SK-N-SH (cell line): ENCODE data around the gene TDP2. TPM values are rescaled to one million over a fixed set of nuclear protein-coding genes. Genes with fewer than 3 reads are reported as not detected.

Experiments
- CTCF ChIA-PET: fragments of 300-600, 350-600 bp; formaldehyde crosslinking; extraction: SDS; loops from one replicate; lab custom pipeline; 2021; lab: Yijun Ruan, JAX
- POLR2A ChIA-PET: fragments of 350-600 bp; sonication (Branson Sonifier 250); formaldehyde crosslinking; extraction: SDS; loops from one replicate; lab custom pipeline; 2020; ENCODE audit warnings: antibody characterized with exemption, inconsistent platforms; lab: Yijun Ruan, JAX
- DNase-seq: peaks from one replicate; pipeline ENCODE4 v3.0.0; 2012
- H2AFZ ChIP-seq: fragments of 200-600 bp; sonication (generic); 2 replicates; pipeline ENCODE4 v1.8.1; 2016; ENCODE audit warnings: antibody characterized with exemption, mild to moderate bottlenecking, low read depth
- H3F3A ChIP-seq: fragments of 200-600 bp; sonication (generic); replicated peaks from 2 replicates; pipeline ENCODE3; 2016; ENCODE audit warnings: antibody characterized with exemption, mild to moderate bottlenecking; ENCODE audit not compliant: insufficient read depth
- H3K27ac ChIP-seq, 2 experiments: fragments of 200-500 bp in 1 of 2; fragments of 200-600 bp in 1 of 2; sonication (Bioruptor generic) in 1 of 2; sonication (generic), shearing (Covaris generic) in 1 of 2; 2 replicates each; pipeline versions ENCODE4 v1.5.1 to v1.6.1; 2014 to 2016; ENCODE audit warnings: low read depth in 2 of 2, inconsistent platforms in 1 of 2, low read length in 1 of 2, mild to moderate bottlenecking in 1 of 2, mixed read lengths in 1 of 2
- H3K27me3 ChIP-seq: fragments of 200-600 bp; sonication (generic), shearing (Covaris generic); 2 replicates; pipeline ENCODE4 v1.6.1; 2016; ENCODE audit warnings: mixed run types; ENCODE audit not compliant: insufficient read depth
- H3K36me3 ChIP-seq, 2 experiments: fragments of 200-500 bp in 1 of 2; fragments of 200-600 bp in 1 of 2; sonication (Bioruptor generic) in 1 of 2; sonication (generic) in 1 of 2; replicated peaks in 1 of 2; 2 replicates each; pipeline versions ENCODE3 to v1.5.1; 2014 to 2016; ENCODE audit warnings: low read length in 1 of 2, mild to moderate bottlenecking in 1 of 2; ENCODE audit not compliant: insufficient read depth in 2 of 2, control insufficient read depth in 1 of 2
- H3K4me1 ChIP-seq, 2 experiments: fragments of 200-500 bp in 1 of 2; fragments of 200-600 bp in 1 of 2; sonication (Bioruptor generic) in 1 of 2; sonication (generic), shearing (Covaris generic) in 1 of 2; 2 replicates each; pipeline versions ENCODE4 v1.5.1 to v1.6.1; 2014 to 2016; ENCODE audit warnings: low read depth in 1 of 2, low read length in 1 of 2, mixed run types in 1 of 2; ENCODE audit not compliant: insufficient read depth in 2 of 2, control insufficient read depth in 1 of 2
- H3K4me2 ChIP-seq: fragments of 200-600 bp; sonication (generic), shearing (Covaris generic); 2 replicates; pipeline ENCODE4 v1.6.1; 2017; ENCODE audit warnings: mixed run types
- H3K4me3 ChIP-seq, 2 experiments: fragments of 200-500 bp in 1 of 2; fragments of 200-600 bp in 1 of 2; sonication (Bioruptor generic) in 1 of 2; sonication (generic), shearing (Covaris generic) in 1 of 2; 2 replicates each; pipeline versions ENCODE4 v1.5.1 to v1.8.1; 2014 to 2016; ENCODE audit warnings: low read depth in 2 of 2, inconsistent platforms in 1 of 2, low read length in 1 of 2, mild to moderate bottlenecking in 1 of 2, mixed read lengths in 1 of 2, moderate library complexity in 1 of 2
- H3K79me2 ChIP-seq: fragments of 200-600 bp; sonication (generic); 2 replicates; pipeline ENCODE4 v1.8.1; 2017; ENCODE audit warnings: mild to moderate bottlenecking; ENCODE audit not compliant: insufficient read depth
- H3K9ac ChIP-seq: fragments of 200-600 bp; sonication (generic); 2 replicates; pipeline ENCODE4 v1.6.1; 2017; ENCODE audit warnings: mixed run types
- H3K9me2 ChIP-seq: fragments of 200-600 bp; sonication (generic); 2 replicates; pipeline ENCODE4 v1.6.1; 2017; ENCODE audit warnings: mixed run types
- H3K9me3 ChIP-seq: fragments of 200-600 bp; sonication (generic); 2 replicates; pipeline ENCODE4 v1.6.1; 2017; ENCODE audit warnings: mixed run types, mild to moderate bottlenecking, moderate library complexity
- H4K20me1 ChIP-seq: fragments of 200-600 bp; sonication (generic); 2 replicates; pipeline ENCODE4 v1.6.1; 2017; ENCODE audit warnings: mild to moderate bottlenecking, mixed run types; ENCODE audit not compliant: insufficient read depth
- CHD2 ChIP-seq: fragments of 150-350 bp; IDR thresholded peaks from 2 replicates; pipeline ENCODE4 v1.6.1; 2018; ENCODE audit warnings: low read length; ENCODE audit not compliant: partially characterized antibody
- FOSL2 ChIP-seq: IDR thresholded peaks from 2 replicates; pipeline ENCODE4 v1.4.0; 2012; ENCODE audit warnings: low read depth, mild to moderate bottlenecking, moderate library complexity, borderline replicate concordance
- JUND ChIP-seq: IDR thresholded peaks from 2 replicates; pipeline ENCODE4 v1.4.0; 2012
- NRF1 ChIP-seq: IDR thresholded peaks from 2 replicates; pipeline ENCODE4 v1.6.1; 2012; ENCODE audit warnings: low read depth, mild to moderate bottlenecking, low read length
- REST ChIP-seq: IDR thresholded peaks from 2 replicates; pipeline ENCODE4 v1.6.1; 2012; ENCODE audit warnings: mild to moderate bottlenecking, low read depth, low read length, moderate library complexity
- RXRA ChIP-seq: IDR thresholded peaks from 2 replicates; pipeline ENCODE4 v1.4.0; 2012; ENCODE audit warnings: low read depth, mild to moderate bottlenecking, borderline replicate concordance
- SMC3 ChIP-seq: IDR thresholded peaks from 2 replicates; pipeline ENCODE4 v1.6.1; 2012; ENCODE audit warnings: low read depth, low read length, improper control_type of control experiment
- TEAD4 ChIP-seq: IDR thresholded peaks from 2 replicates; pipeline ENCODE4 v1.4.0; 2012; ENCODE audit warnings: mild to moderate bottlenecking, borderline replicate concordance; ENCODE audit not compliant: insufficient read depth
- USF1 ChIP-seq: IDR thresholded peaks from 2 replicates; pipeline ENCODE4 v1.4.0; 2012; ENCODE audit warnings: low read depth, borderline replicate concordance
- WGBS: methylation state at CpG from one replicate; pipeline ENCODE4 v1.1.6; 2017; ENCODE audit warnings: low lambda C conversion rate; 5-methylcytosine and 5-hydroxymethylcytosine counted together
- polyA plus RNA-seq, 3 experiments: library from polyadenylated mRNA; depleted of rRNA; stranded (reverse); fragments of >200 nt; gene quantifications; 2 replicates each; pipeline ENCODE4 v1.2.3, GENCODE V29; 2012
- TF ChIP-seq, protein P1 (sequence below): IDR thresholded peaks from 2 replicates; pipeline ENCODE4 v1.4.0; 2012; ENCODE audit warnings: low read depth, borderline replicate concordance
- TF ChIP-seq, protein P2 (sequence below): IDR thresholded peaks from 2 replicates; pipeline ENCODE4 v1.4.0; 2012; ENCODE audit warnings: low read depth
- TF ChIP-seq, protein P3 (sequence below): fragments of 150-350 bp; IDR thresholded peaks from 2 replicates; pipeline ENCODE4 v1.6.1; 2017; ENCODE audit warnings: antibody characterized with exemption, low read length, low read depth, borderline replicate concordance
- TF ChIP-seq, protein P4 (sequence below): IDR thresholded peaks from 2 replicates; pipeline ENCODE4; 2012

TDP2 gene
- polyA plus RNA-seq, 1 of the 3 experiments (the other 2 are of a cell fraction), result 20.0 TPM

DNA sequence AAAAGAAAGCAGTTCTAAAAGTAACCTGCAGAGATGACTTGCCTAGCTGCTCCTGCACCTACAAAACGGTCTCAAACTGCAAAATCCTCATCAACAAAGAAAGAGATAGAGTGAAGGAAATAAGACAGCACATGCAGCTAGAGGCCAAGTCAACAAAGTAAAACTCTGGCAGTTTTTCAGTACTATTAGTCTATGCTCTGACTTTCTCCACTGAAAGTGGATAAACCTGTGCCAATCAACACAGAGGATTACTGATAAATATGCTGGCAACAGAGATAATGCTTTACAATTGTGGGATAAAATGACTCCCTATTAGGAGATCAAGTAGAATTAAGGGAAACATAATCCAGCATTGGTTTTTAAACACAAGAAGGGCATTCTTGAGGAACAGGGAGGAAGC lies 34.1 kb downstream of the TDP2 start:
- TF ChIP-seq SMC3, result no peak
- TF ChIP-seq USF1, result no peak
- no peak for TF ChIP-seq NRF1
- TF ChIP-seq, protein P1, sequence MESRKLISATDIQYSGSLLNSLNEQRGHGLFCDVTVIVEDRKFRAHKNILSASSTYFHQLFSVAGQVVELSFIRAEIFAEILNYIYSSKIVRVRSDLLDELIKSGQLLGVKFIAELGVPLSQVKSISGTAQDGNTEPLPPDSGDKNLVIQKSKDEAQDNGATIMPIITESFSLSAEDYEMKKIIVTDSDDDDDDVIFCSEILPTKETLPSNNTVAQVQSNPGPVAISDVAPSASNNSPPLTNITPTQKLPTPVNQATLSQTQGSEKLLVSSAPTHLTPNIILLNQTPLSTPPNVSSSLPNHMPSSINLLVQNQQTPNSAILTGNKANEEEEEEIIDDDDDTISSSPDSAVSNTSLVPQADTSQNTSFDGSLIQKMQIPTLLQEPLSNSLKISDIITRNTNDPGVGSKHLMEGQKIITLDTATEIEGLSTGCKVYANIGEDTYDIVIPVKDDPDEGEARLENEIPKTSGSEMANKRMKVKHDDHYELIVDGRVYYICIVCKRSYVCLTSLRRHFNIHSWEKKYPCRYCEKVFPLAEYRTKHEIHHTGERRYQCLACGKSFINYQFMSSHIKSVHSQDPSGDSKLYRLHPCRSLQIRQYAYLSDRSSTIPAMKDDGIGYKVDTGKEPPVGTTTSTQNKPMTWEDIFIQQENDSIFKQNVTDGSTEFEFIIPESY, result no peak
- no peak for TF ChIP-seq FOSL2
- no peak for TF ChIP-seq TEAD4
- no peak for TF ChIP-seq REST
- TF ChIP-seq CHD2, result no peak
- TF ChIP-seq, protein P2, sequence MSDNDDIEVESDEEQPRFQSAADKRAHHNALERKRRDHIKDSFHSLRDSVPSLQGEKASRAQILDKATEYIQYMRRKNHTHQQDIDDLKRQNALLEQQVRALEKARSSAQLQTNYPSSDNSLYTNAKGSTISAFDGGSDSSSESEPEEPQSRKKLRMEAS, result no peak
- TF ChIP-seq, protein P3, sequence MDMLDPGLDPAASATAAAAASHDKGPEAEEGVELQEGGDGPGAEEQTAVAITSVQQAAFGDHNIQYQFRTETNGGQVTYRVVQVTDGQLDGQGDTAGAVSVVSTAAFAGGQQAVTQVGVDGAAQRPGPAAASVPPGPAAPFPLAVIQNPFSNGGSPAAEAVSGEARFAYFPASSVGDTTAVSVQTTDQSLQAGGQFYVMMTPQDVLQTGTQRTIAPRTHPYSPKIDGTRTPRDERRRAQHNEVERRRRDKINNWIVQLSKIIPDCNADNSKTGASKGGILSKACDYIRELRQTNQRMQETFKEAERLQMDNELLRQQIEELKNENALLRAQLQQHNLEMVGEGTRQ, result no peak
- TF ChIP-seq JUND, result no peak
- TF ChIP-seq RXRA, result no peak
- TF ChIP-seq, protein P4, sequence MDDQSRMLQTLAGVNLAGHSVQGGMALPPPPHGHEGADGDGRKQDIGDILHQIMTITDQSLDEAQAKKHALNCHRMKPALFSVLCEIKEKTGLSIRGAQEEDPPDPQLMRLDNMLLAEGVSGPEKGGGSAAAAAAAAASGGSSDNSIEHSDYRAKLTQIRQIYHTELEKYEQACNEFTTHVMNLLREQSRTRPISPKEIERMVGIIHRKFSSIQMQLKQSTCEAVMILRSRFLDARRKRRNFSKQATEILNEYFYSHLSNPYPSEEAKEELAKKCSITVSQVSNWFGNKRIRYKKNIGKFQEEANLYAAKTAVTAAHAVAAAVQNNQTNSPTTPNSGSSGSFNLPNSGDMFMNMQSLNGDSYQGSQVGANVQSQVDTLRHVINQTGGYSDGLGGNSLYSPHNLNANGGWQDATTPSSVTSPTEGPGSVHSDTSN, result no peak

More for the DNA sequence above, 34.1 kb downstream of the TDP2 start:
- Histone ChIP-seq H3K4me3 (no peak overlapping the region), H3K9ac (no peak overlapping the region), H3K27me3 (no peaks in the 10 kb centered on the region), H3K4me2 (no peak overlapping the region), H3K27ac (no peak overlapping the region; a peak in 1 of 4 replicates), H4K20me1 (no peaks in the 10 kb centered on the region), H3K4me1 (peaks cover 0 to 6% of the 10 kb centered on the region in 2 experiments; a peak in 2 of 4 replicates), H3F3A (no peaks in the 10 kb centered on the region), H3K9me2 (no peaks in the 10 kb centered on the region), H2AFZ (no peak overlapping the region; the same call in 1 of the 2 replicates), H3K79me2 (no peaks in the 10 kb centered on the region), H3K9me3 (no peaks in the 10 kb centered on the region), H3K36me3 (no peaks in the 10 kb centered on the region)
- ChIA-PET CTCF (interaction anchor here (1.1 to 2.3 kb wide), 5 partner anchors 13 to 52 kb away, joined by 3 to 8 read pairs (median 3); partner anchors contain the start of genes ACOT13, KIAA0319 and TDP2), POLR2A (no interaction called here)
- no peak for DNase-seq
- WGBS, result 19% methylated on average over 1 of the region's 1 CpG
